GM12878 (cell line): ENCODE measurements around the gene RAB3A. TPM values are rescaled to one million over a fixed set of nuclear protein-coding genes. Genes with fewer than 3 reads are reported as not detected.

Experiments used
- BHLHE40 ChIP-seq, 2 experiments: fragments of 450-650 bp in 1 of 2; IDR thresholded peaks; 2 replicates each; pipeline ENCODE4 v1.6.1; 2011 to 2017; ENCODE audit warnings: low read depth in 2 of 2, borderline replicate concordance in 1 of 2, improper control_type of control experiment in 1 of 2, low read length in 1 of 2, mild to moderate bottlenecking in 1 of 2
- FOS ChIP-seq: IDR thresholded peaks from 3 replicates; pipeline ENCODE4 v1.6.1; 2011; ENCODE audit warnings: borderline replicate concordance; ENCODE audit not compliant: insufficient read length; ENCODE audit errors: extremely low read depth
- FOXK2 ChIP-seq: fragments of 450-650 bp; IDR thresholded peaks from 2 replicates; pipeline ENCODE4 v1.6.1; 2017; ENCODE audit warnings: mild to moderate bottlenecking, moderate library complexity
- HDGF ChIP-seq: fragments of 450-650 bp; IDR thresholded peaks from 2 replicates; pipeline ENCODE4 v1.6.1; 2016; ENCODE audit warnings: antibody characterized with exemption
- IKZF1 ChIP-seq: fragments of 450-650 bp; conservative IDR thresholded peaks from 2 replicates; pipeline ENCODE4 v1.6.1; 2017; ENCODE audit warnings: antibody characterized with exemption, mild to moderate bottlenecking
- IKZF2 ChIP-seq, 2 experiments: fragments of 450-650 bp; IDR thresholded peaks; 2 replicates each; pipeline ENCODE4 v1.6.1; 2017; ENCODE audit warnings: mild to moderate bottlenecking in 2 of 2, moderate library complexity in 2 of 2
- IRF5 ChIP-seq: fragments of 450-650 bp; IDR thresholded peaks from 2 replicates; pipeline ENCODE4 v1.6.1; 2017; ENCODE audit warnings: borderline replicate concordance
- MEF2A ChIP-seq: IDR thresholded peaks from 2 replicates; pipeline ENCODE4 v1.6.1; 2011; ENCODE audit warnings: low read depth, mild to moderate bottlenecking, low read length, moderate library complexity; ENCODE audit not compliant: insufficient read depth
- MYB ChIP-seq: fragments of 150-350 bp; IDR thresholded peaks from 2 replicates; pipeline ENCODE4 v1.6.1; 2014; ENCODE audit warnings: mild to moderate bottlenecking, low read depth, low read length, borderline replicate concordance
- MYC ChIP-seq: IDR thresholded peaks from 2 replicates; pipeline ENCODE4 v1.6.1; 2011; ENCODE audit warnings: mild to moderate bottlenecking, low read length, moderate library complexity, inconsistent platforms; ENCODE audit not compliant: insufficient read depth, insufficient replicate concordance, insufficient read length, severe bottlenecking
- NFYB ChIP-seq: IDR thresholded peaks from 2 replicates; pipeline ENCODE4 v1.6.1; 2011; ENCODE audit warnings: low read depth, mild to moderate bottlenecking, low read length, improper control_type of control experiment, moderate library complexity; ENCODE audit not compliant: insufficient read depth
- NR2C2 ChIP-seq: IDR thresholded peaks from 2 replicates; pipeline ENCODE4 v1.6.1; 2011; ENCODE audit warnings: borderline replicate concordance, low read depth; ENCODE audit not compliant: control insufficient read depth, insufficient read length
- RAD21 ChIP-seq: IDR thresholded peaks from 2 replicates; pipeline ENCODE4 v1.6.1; 2011; ENCODE audit warnings: mild to moderate bottlenecking, low read depth, low read length, moderate library complexity; ENCODE audit not compliant: insufficient read depth
- SMARCA5 ChIP-seq: fragments of 450-650 bp; IDR thresholded peaks from 2 replicates; pipeline ENCODE4 v1.6.1; 2017; ENCODE audit warnings: mild to moderate bottlenecking
- SPI1 ChIP-seq: IDR thresholded peaks from 2 replicates; pipeline ENCODE4 v1.6.1; 2011; ENCODE audit warnings: low read depth, mild to moderate bottlenecking, low read length, moderate library complexity, borderline replicate concordance; ENCODE audit not compliant: insufficient read depth
- SREBF1 ChIP-seq: IDR thresholded peaks from 2 replicates; pipeline ENCODE4 v1.6.1; 2012; ENCODE audit warnings: mild to moderate bottlenecking, low read length
- SREBF2 ChIP-seq: IDR thresholded peaks from 2 replicates; pipeline ENCODE4 v1.6.1; 2012; ENCODE audit warnings: mild to moderate bottlenecking, low read length
- TAF1 ChIP-seq: IDR thresholded peaks from 2 replicates; pipeline ENCODE4 v1.6.1; 2011; ENCODE audit warnings: mild to moderate bottlenecking, low read depth, low read length, borderline replicate concordance
- TBL1XR1 ChIP-seq: IDR thresholded peaks from 2 replicates; pipeline ENCODE4 v1.6.1; 2012; ENCODE audit warnings: low read depth, low read length, improper control_type of control experiment
- ZBED1 ChIP-seq: IDR thresholded peaks from 2 replicates; pipeline ENCODE4 v1.6.1; 2016; ENCODE audit warnings: borderline replicate concordance
- ZNF274 ChIP-seq: IDR thresholded peaks from one replicate; pipeline ENCODE4 v1.8.0; 2011; ENCODE audit not compliant: insufficient read length, insufficient read depth
- ZSCAN29 ChIP-seq: fragments of 450-650 bp; IDR thresholded peaks from 2 replicates; pipeline ENCODE4 v1.6.1; 2017; ENCODE audit warnings: mild to moderate bottlenecking, moderate library complexity
- ZZZ3 ChIP-seq: IDR thresholded peaks from 2 replicates; pipeline ENCODE4 v1.6.1; 2011; ENCODE audit warnings: low read depth; ENCODE audit not compliant: control insufficient read depth, insufficient read length
- polyA plus RNA-seq, 11 experiments: library from polyadenylated mRNA; depleted of rRNA in 4 of 11; unstranded in 6 of 11; stranded (reverse) in 5 of 11; fragments of >200 nt; fragmentation: Nextera tagmentation in 4 of 11; fragmentation: Illumina TruSeq in 1 of 11; extraction: Ambion mirVana in 4 of 11; extraction: Trizol in 1 of 11; gene quantifications; 1 replicate in 1 of 11; 2 replicates in 10 of 11; pipeline versions ENCODE4 v1.2.1 to v1.2.3, GENCODE V29; 2011 to 2016; ENCODE audit warnings: inconsistent platforms in 2 of 11, missing spikeins in 2 of 11, low read depth in 1 of 11
- total RNA-seq, 4 experiments: library from RNA; depleted of rRNA in 3 of 4; stranded (reverse); fragments of >200 nt in 3 of 4; fragmentation: Illumina TruSeq in 1 of 4; extraction: Trizol in 1 of 4; gene quantifications; 2 replicates each; pipeline versions ENCODE4 v1.2.1 to v1.2.3, GENCODE V29; 2013 to 2021

The RAB3A gene
- total and polyA plus RNA-seq, 10 of the 15 experiments (the other 5 are each of a cell fraction or from before 2014, with no cell fraction given) = 0.07 to 3.5 (median 1.2) TPM; not detected in 1

GRCh38 chr19:18173054-18173571, 30.7 kb downstream of the RAB3A start (continued):
- no peak for TF ChIP-seq ZZZ3
- peak; percentile 48; the same call in 1 of the 2 replicates for TF ChIP-seq TBL1XR1
- TF ChIP-seq HDGF = no peak
- no peak for TF ChIP-seq TAF1
- TF ChIP-seq MEF2A = no peak
- TF ChIP-seq SPI1 = peak; percentile 42; the same call in 1 of the 2 replicates
- no peak for TF ChIP-seq RAD21
- TF ChIP-seq SREBF1 = no peak
- TF ChIP-seq IKZF1 = no peak
- TF ChIP-seq IKZF2 (IDR thresholded peaks at IDR 0.05) = peak in 1 of 2 experiments; percentile 69; a peak in 2 of 4 replicates
- no peak for TF ChIP-seq FOS
- TF ChIP-seq SMARCA5 = no peak
- no peak for TF ChIP-seq NR2C2
- TF ChIP-seq SREBF2 = no peak
- TF ChIP-seq IRF5 = no peak
- no peak for TF ChIP-seq FOXK2
- no peak for TF ChIP-seq NFYB
- no peak for TF ChIP-seq MYB
- no peak for TF ChIP-seq MYC
- TF ChIP-seq ZBED1 = no peak
- no peak for TF ChIP-seq ZSCAN29
- TF ChIP-seq ZNF274 = no peak
- no peak for TF ChIP-seq BHLHE40 (IDR thresholded peaks at IDR 0.05; ENCODE audit: borderline replicate concordance in 1 of 2, low read depth in 2 of 2, low read length in 1 of 2)
